Lung (tissue), 12 donors: ENCODE data around the gene TMEM134. TPM values are rescaled to one million over a fixed set of nuclear protein-coding genes. Genes with fewer than 3 reads are reported as not detected.
A peak's percentile ranks its signal among the peaks of the same experiment; 100 is the strongest.

ENCODE experiments used
- ATAC-seq: fragments of 200-7000 bp; cut with Tn5 transposase; one replicate; pipeline ENCODE4 v1.9.1; 2020; ENCODE audit warnings: moderate number of reproducible peaks; ENCODE audit not compliant: insufficient read depth, low FRiP score
- DNase-seq, 3 donors: peaks; one replicate each; pipeline ENCODE4 v3.0.0-alpha.2; 2013 to 2017
- H3K27ac ChIP-seq, 2 donors: one replicate each; pipeline ENCODE4 v1.5.1; 2013; ENCODE audit warnings: mild to moderate bottlenecking in 2 of 2, moderate library complexity in 2 of 2, control low read depth in 1 of 2, inconsistent platforms in 1 of 2, low read depth in 1 of 2, low read length in 1 of 2
- H3K27me3 ChIP-seq, 3 donors: one replicate each; pipeline ENCODE4 v1.5.1; 2013; ENCODE audit warnings: low read length in 2 of 3; ENCODE audit not compliant: control insufficient read depth in 3 of 3, insufficient read depth in 3 of 3
- H3K36me3 ChIP-seq, 4 donors: one replicate each; pipeline ENCODE4 v1.5.1; 2013; ENCODE audit warnings: low read length in 4 of 4, mild to moderate bottlenecking in 1 of 4, moderate library complexity in 1 of 4; ENCODE audit not compliant: control insufficient read depth in 4 of 4, insufficient read depth in 4 of 4
- H3K4me1 ChIP-seq, 5 donors: one replicate each; pipeline ENCODE4 v1.5.1; 2013; ENCODE audit warnings: low read length in 5 of 5, mild to moderate bottlenecking in 2 of 5, moderate library complexity in 1 of 5; ENCODE audit not compliant: control insufficient read depth in 5 of 5, insufficient read depth in 5 of 5
- H3K4me3 ChIP-seq: one replicate; pipeline ENCODE4 v1.5.1; 2013; ENCODE audit warnings: mild to moderate bottlenecking, control low read depth, moderate library complexity
- H3K9ac ChIP-seq, 2 donors: one replicate each; pipeline ENCODE4 v1.5.1; 2013; ENCODE audit warnings: low read length in 2 of 2, control low read depth in 1 of 2; ENCODE audit not compliant: insufficient read depth in 1 of 2
- H3K9me3 ChIP-seq, 4 donors: one replicate each; pipeline ENCODE4 v1.5.1; 2013; ENCODE audit warnings: low read length in 3 of 4, mild to moderate bottlenecking in 1 of 4, moderate library complexity in 1 of 4; ENCODE audit not compliant: control insufficient read depth in 4 of 4, insufficient read depth in 3 of 4
- WGBS, 2 donors: extraction: QIAGEN DNeasy Blood & Tissue Kit; methylation state at CpG; one replicate each; pipeline ENCODE4 v1.1.7; 2013; 5-methylcytosine and 5-hydroxymethylcytosine counted together
- polyA plus RNA-seq, 2 donors: library from polyadenylated mRNA; stranded (reverse); fragments of 200-250 nt; gene quantifications; one replicate each; pipeline ENCODE4 v1.2.1, GENCODE V29; 2013
- total RNA-seq, 2 donors: library from RNA; depleted of rRNA in 1 of 2; stranded (reverse); fragments of >200 nt in 1 of 2; gene quantifications; one replicate each; pipeline ENCODE4 v1.2.1, GENCODE V29; 2014 to 2021
- TF ChIP-seq, protein P1 (sequence below): IDR thresholded peaks from 2 replicates; pipeline ENCODE4 v1.5.1; 2012; ENCODE audit warnings: mild to moderate bottlenecking; ENCODE audit errors: control extremely low read depth, extremely low read depth
- donor health status: control.
- donor health status: control.
- donor health status: Bipolar disorder and iron deficiency.
- donor health status: healthy.
- donor health status: DM: yes; HTN: yes; CAD: no.

The TMEM134 gene
- total and polyA plus RNA-seq, 4 donors: 32.5 to 91.4 (median 83.1) TPM

GRCh38 chr11:67416416-67417335, 52.4 kb downstream of the TMEM134 start:
- no peaks in the 10 kb centered on the region for H3K36me3 ChIP-seq
- TF ChIP-seq, protein P1, sequence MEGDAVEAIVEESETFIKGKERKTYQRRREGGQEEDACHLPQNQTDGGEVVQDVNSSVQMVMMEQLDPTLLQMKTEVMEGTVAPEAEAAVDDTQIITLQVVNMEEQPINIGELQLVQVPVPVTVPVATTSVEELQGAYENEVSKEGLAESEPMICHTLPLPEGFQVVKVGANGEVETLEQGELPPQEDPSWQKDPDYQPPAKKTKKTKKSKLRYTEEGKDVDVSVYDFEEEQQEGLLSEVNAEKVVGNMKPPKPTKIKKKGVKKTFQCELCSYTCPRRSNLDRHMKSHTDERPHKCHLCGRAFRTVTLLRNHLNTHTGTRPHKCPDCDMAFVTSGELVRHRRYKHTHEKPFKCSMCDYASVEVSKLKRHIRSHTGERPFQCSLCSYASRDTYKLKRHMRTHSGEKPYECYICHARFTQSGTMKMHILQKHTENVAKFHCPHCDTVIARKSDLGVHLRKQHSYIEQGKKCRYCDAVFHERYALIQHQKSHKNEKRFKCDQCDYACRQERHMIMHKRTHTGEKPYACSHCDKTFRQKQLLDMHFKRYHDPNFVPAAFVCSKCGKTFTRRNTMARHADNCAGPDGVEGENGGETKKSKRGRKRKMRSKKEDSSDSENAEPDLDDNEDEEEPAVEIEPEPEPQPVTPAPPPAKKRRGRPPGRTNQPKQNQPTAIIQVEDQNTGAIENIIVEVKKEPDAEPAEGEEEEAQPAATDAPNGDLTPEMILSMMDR: no peak
- peak; percentile 58 to 78 (median 64) for DNase-seq
- WGBS, 2 donors: 48 to 54% methylated on average over 21 of the region's 21 CpGs
- peaks cover 0 to 41% (median 18%) of the 10 kb centered on the region in 5 donors for H3K4me1 ChIP-seq
- peaks cover 0 to 3% (median 2%) of the 10 kb centered on the region in 3 donors for H3K27me3 ChIP-seq
- H3K4me3 ChIP-seq: no peak overlapping the region
- peaks cover 0 to 2% (median 0%) of the 10 kb centered on the region in 4 donors for H3K9me3 ChIP-seq
- no peak overlapping the region for H3K9ac ChIP-seq
- no peak for ATAC-seq
- peak overlapping the region; percentile 26 to 36 for H3K27ac ChIP-seq

DNA sequence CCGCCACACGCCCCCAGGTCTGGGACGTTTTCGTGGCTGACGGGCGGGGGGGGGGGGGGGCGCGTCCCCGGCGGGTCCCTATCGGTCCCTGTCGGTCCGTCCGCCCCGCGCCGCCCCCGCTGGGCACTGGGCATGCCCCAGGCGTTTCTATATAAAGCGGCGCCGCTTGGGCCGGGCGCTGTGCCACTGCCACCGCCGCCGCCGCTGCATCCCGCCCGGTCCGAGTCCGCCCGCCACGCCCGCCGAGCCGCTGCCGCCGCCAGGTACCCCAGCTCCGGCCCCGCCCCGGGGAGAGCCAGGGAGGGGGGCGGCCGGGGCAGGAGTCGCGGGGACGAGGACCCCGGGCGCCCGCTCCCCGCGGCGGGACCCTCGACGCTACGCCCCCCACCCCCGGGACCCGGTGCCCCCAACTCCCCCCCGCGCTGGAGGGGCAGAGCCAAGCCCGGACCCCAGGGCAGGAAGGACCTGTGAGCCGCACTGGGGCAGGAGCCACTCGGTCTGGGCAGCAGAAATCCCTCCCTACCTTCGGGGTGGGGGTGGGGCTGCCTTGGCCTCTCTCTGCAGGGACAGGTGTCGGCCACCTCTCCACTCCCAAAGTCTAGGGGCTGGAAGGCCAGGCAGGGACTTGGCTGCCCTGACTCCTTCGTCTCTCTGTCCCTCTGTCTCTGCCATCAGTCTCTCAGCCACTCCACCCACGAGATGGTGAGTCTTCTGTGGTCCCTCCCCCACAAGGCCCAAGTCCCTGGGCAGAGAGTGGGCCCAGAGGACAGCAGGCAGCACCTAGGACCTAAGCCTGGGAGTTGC, 53.3 kb downstream of the TMEM134 start, which contains the start of gene CARNS1:
CARNS1 (plus strand) TSS at position 178 of the 804 bp plus-strand sequence; CDS start at position 700, 522 bp downstream.
- Histone ChIP-seq H3K9me3 (peaks cover 0 to 2% (median 0%) of the 10 kb centered on the region in 4 donors), H3K27me3 (peaks cover 0 to 3% (median 2%) of the 10 kb centered on the region in 3 donors), H3K4me1 (peaks cover 0 to 41% (median 18%) of the 10 kb centered on the region in 5 donors), H3K4me3 (no peak within 1 kb of the TSS), H3K27ac (no peak within 1 kb of the TSS), H3K36me3 (no peaks in the 10 kb centered on the region), H3K9ac (no peak within 1 kb of the TSS)
- TF ChIP-seq, protein P1: no peak
- ATAC-seq (no peak), DNase-seq (no peak)
- 6% methylated on average over 27 to 66 of the region's 67 CpGs for WGBS, 2 donors

DNA sequence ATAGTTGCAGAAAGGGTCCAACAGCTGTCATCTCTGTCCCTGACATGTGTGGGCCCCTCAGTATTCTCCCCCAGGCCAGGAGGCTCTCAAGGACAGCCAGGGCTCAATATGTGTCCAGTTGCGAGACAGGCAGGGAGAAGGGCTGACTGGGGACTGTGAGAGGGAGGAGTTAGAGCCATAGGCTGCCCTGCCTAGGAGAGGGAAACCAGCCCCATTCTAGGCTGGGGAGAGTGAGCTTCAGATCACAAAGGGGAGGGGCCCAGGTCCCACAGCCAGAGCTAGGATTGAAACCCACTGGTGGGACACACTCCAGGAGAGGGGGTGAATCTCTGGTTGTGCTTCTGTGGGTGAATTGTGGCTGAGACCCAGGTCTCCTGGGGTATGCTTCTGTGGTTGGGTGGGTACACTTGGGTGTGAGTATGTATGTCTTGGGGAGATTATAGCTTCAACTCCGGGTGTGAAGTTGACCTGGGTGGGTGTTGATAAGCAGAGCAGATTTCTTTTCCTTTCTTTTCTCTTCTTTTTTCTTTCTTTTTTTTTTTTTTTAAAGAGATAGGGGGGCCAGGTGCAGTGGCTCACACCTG, 55.7 kb downstream of the TMEM134 start:
- ATAC-seq (no peak), DNase-seq (no peak)
- no peaks in the 10 kb centered on the region for H3K36me3 ChIP-seq
- 78 to 81% methylated on average over 2 of the region's 2 CpGs for WGBS, 2 donors
- peaks cover 0 to 24% (median 21%) of the 10 kb centered on the region in 5 donors for H3K4me1 ChIP-seq
- H3K9me3 ChIP-seq: peaks cover 0 to 2% (median 0%) of the 10 kb centered on the region in 4 donors
- H3K4me3 ChIP-seq: no peak overlapping the region
- H3K27me3 ChIP-seq: peaks cover 0 to 3% (median 2%) of the 10 kb centered on the region in 3 donors
- TF ChIP-seq, protein P1: no peak
- no peak overlapping the region for H3K27ac ChIP-seq
- no peak overlapping the region for H3K9ac ChIP-seq
